ENCODE measurements around the gene COL21A1. TPM values are rescaled to one million over a fixed set of nuclear protein-coding genes. Genes with fewer than 3 reads are reported as not detected.

COL21A1 gene
- total and polyA plus RNA-seq, 2 of the 13 experiments (the other 11 are each of a cell fraction or from before 2014, with no cell fraction given), result 0.13 TPM; not detected in 1

GRCh38 chr6:56036916-56037600 is 210.3 kb downstream of the COL21A1 start:
- no TSS peak for BruUV-seq (replicated peaks)
- H3K4me3 ChIP-seq (replicated peaks in 1 of 3; ENCODE audit: insufficient read depth in 1 of 3, low read depth in 2 of 3, low read length in 3 of 3), result no peak overlapping the region
- CTCF ChIA-PET (ENCODE audit: low intra/inter-chr PET ratio, low total read pairs), result no interaction called here
- H4K20me1 ChIP-seq (ENCODE audit: insufficient read depth, low read length), result no peaks in the 10 kb centered on the region
- DNase-seq (ENCODE audit: low spot score) (no peak), ATAC-seq (no peak), FAIRE-seq (no peak)
- intact Hi-C loops (cut with micrococcal nuclease; ENCODE audit: unreplicated experiment), result no loop called here
- POLR2A ChIA-PET, result no interaction called here
- TF ChIP-seq MYPOP (CRISPR knock-in tag; IDR thresholded peaks at IDR 0.05), result no peak
- no peak for TF ChIP-seq ZNF550 (CRISPR knock-in tag; IDR thresholded peaks at IDR 0.05; ENCODE audit: borderline replicate concordance)
- TF ChIP-seq PTBP1 (IDR thresholded peaks at IDR 0.05; ENCODE audit: low read depth, low read length, poor library complexity, severe bottlenecking), result no peak
- no peak for TF ChIP-seq ZBTB42 (CRISPR knock-in tag; IDR thresholded peaks at IDR 0.05)
- no peak for TF ChIP-seq ZBTB44 (CRISPR knock-in tag; IDR thresholded peaks at IDR 0.05)
- TF ChIP-seq ZFP37 (CRISPR knock-in tag; IDR thresholded peaks at IDR 0.05; ENCODE audit: borderline replicate concordance), result no peak
- TF ChIP-seq BRCA1 (CRISPR knock-in tag; IDR thresholded peaks at IDR 0.05), result no peak
- TF ChIP-seq ZNF124 (CRISPR knock-in tag; IDR thresholded peaks at IDR 0.05), result no peak
- TF ChIP-seq EHMT2 (IDR thresholded peaks at IDR 0.05; ENCODE audit: borderline replicate concordance, low read depth, low read length), result no peak
- TF ChIP-seq ZNF713 (CRISPR knock-in tag; IDR thresholded peaks at IDR 0.05), result no peak
- no peak for TF ChIP-seq DZIP1 (CRISPR knock-in tag; IDR thresholded peaks at IDR 0.05)
- no peak for TF ChIP-seq TCF7L2 (IDR thresholded peaks at IDR 0.05; ENCODE audit: low read depth, low read length)
- H3K27me3 ChIP-seq (ENCODE audit: control insufficient read depth in 1 of 2, insufficient read depth in 2 of 2, low read length in 2 of 2), result no peaks in the 10 kb centered on the region
- H3K27ac ChIP-seq (ENCODE audit: extremely low read length, insufficient read depth, low read length), result no peak overlapping the region
- WGBS (ENCODE audit: low lambda C conversion rate), result 0% methylated on average over 1 of the region's 1 CpG
- H3K9ac ChIP-seq (ENCODE audit: insufficient read depth, low read depth, low read length), result no peak overlapping the region
- H2AFZ ChIP-seq (ENCODE audit: low read length), result no peak overlapping the region
- in situ Hi-C loops (cut with HindIII; ENCODE audit: extremely low pct_ligation_motif_present, low pct_unique_long_range_greater_than_20kb), result no loop called here
- H3K9me3 ChIP-seq (ENCODE audit: low read length), result no peaks in the 10 kb centered on the region
- no peaks in the 10 kb centered on the region for H3K79me2 ChIP-seq (ENCODE audit: insufficient read depth, low read length)
- H3K4me1 ChIP-seq (ENCODE audit: insufficient read depth, low read length), result no peaks in the 10 kb centered on the region
- H3K36me3 ChIP-seq (replicated peaks in 1 of 2; ENCODE audit: control insufficient read depth in 1 of 2, insufficient read depth in 2 of 2, low read length in 2 of 2), result no peaks in the 10 kb centered on the region
- H3K4me2 ChIP-seq (ENCODE audit: low read depth, low read length), result no peak overlapping the region

Measured in HepG2 (cell line).